GM12891 (cell line): Measurements from ENCODE around the gene STX7.

Experiments
- PAX5 ChIP-seq: IDR thresholded peaks from 2 replicates; pipeline ENCODE4 v1.6.1; 2011; ENCODE audit warnings: low read length, moderate library complexity, mild to moderate bottlenecking; ENCODE audit not compliant: insufficient read depth, severe bottlenecking
- POLR2A ChIP-seq: IDR thresholded peaks from 2 replicates; pipeline ENCODE4 v1.6.1; 2011; ENCODE audit warnings: low read depth, low read length, control low read depth
- POLR2AphosphoS5 ChIP-seq: IDR thresholded peaks from 2 replicates; pipeline ENCODE4 v1.6.1; 2011; ENCODE audit warnings: low read depth, low read length, control low read depth
- POU2F2 ChIP-seq: IDR thresholded peaks from 2 replicates; pipeline ENCODE4 v1.6.1; 2011; ENCODE audit warnings: low read depth, mild to moderate bottlenecking, control low read depth, low read length, moderate library complexity
- TAF1 ChIP-seq: IDR thresholded peaks from 2 replicates; pipeline ENCODE4 v1.6.1; 2011; ENCODE audit warnings: low read depth, low read length, control low read depth

- no peak for TF ChIP-seq TAF1
- TF ChIP-seq POLR2AphosphoS5, result no peak
- TF ChIP-seq POLR2A, result no peak
- TF ChIP-seq POU2F2, result no peak
- no peak for TF ChIP-seq PAX5
Observed at GRCh38 chr6:132423839-132424238, 89.1 kb downstream of the STX7 start.
